Stimulated activated CD8-positive, alpha-beta memory T cell treated with anti-CD3 and anti-CD28 coated beads, Interleukin-7, amount 100 ng/mL, for 24 hours (primary cell): Measurements from ENCODE around the gene TOMT.
A peak's percentile ranks its signal among the peaks of the same experiment; 100 is the strongest.

ENCODE experiments used
- DNase-seq: peaks from one replicate; pipeline ENCODE4 v3.0.0-alpha.2; 2020; ENCODE audit warnings: low read depth

TOMT gene, protein sequence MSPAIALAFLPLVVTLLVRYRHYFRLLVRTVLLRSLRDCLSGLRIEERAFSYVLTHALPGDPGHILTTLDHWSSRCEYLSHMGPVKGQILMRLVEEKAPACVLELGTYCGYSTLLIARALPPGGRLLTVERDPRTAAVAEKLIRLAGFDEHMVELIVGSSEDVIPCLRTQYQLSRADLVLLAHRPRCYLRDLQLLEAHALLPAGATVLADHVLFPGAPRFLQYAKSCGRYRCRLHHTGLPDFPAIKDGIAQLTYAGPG

DNA sequence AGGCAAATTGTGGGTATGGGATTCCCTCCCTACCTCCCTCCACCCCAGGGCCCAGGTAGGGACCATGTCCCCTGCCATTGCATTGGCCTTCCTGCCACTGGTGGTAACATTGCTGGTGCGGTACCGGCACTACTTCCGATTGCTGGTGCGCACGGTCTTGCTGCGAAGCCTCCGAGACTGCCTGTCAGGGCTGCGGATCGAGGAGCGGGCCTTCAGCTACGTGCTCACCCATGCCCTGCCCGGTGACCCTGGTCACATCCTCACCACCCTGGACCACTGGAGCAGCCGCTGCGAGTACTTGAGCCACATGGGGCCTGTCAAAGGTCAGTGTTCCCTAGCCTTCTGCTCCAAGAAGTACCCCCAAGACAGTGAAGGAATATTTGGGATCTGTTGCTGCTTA, at the start of gene TOMT:
Gene TOMT (plus strand): TSS at position 37 of the 400 bp plus-strand sequence. CDS start 28 bp downstream, at position 65.
- DNase-seq, result no peak

DNA sequence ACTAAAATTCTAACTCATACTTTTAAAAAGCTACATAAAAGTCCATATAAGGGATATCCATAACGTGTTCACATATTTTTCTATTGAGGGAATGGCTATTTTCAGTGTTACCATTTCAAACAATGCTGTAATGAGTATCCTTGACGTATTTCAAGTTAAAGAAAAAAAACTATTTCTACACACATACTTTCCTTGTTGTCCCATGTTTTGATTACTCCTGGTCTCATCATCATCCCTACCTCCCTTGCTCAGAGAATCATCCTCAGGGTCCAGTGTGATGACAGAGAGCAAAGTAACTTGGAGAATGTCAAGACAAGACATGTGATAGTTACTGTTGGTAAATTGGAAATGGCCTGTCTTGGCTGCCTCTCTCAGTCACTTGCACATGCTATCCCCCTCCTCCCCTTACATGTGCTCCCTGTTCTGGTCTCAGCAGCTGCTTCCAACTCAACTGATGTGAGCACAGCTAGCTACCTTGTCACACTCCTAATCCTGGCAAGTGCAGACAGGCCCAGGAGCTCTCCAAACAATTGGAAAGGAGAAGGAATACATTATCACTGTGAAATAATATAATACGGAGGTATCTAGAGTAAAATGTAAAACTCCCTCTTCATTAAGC, 47.2 kb upstream of the TOMT start:
- DNase-seq, result no peak

DNA sequence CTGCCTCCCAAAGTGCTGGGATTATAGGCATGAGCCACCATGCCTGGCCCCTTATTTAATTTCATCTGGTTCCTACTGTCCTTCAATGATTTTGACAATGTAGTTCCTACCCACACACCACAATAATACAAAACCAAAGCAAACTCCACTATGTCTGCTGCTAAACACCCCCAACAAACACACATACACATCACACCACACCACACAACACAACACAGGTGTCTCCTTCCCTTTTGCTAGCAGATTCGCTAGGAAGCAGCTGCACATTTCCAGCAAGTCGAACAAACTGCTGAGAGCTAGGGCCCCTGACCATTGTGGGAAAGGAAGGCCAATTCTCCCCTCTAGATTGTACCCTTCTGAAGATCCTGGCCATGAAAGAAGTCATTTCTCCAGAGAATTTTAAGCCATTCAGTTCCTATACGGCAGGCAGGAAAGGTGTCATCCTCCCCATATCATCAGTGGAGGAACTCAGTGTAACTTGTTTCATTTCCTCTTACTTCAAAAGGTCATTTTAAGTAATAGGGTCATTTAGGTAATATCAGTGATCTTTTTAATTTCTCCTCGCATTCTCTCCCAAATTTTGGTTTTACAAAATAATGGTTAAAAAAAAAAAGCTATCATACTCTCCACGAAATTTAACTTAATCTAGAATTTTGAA, 43.9 kb upstream of the TOMT start:
- DNase-seq, result no peak

DNA sequence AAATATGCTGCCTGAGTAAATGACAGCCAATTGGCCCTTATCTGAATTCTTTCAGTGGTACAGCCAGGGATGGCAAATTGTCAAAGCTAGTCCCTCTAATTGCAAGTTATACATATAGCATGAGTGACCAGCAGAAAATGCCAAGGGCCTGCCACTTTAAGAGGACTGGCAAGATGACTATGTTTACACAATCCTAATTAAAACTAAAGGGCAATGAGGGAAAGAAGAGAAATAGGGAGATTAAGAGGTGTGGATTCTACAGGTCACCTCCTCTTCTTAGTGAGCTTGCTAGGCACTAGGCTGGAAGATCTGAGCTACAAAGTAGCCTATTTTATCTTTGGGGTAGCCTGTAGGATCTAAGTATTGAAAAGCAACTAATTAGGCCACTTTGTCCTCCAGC, 38.9 kb upstream of the TOMT start:
- DNase-seq, result no peak

DNA sequence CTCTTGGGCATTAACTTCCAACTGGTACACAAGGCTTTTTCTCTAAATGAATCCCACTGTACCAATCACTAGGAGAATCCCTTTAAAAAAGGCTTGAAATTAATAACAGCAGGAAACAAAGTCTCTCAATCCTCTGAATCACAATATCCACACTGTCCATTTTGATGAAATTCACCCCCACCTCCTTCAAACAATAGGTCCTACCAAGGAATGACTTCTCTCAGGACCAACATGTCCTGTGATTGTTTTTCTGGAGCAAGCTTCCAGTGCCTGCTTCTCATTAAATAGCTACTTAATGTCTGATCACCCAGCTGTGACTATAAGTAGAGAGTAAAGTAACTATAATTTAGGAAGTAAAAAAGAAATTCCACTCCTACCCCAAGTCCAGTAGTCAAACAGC, 38.5 kb upstream of the TOMT start:
- DNase-seq, result no peak

DNA sequence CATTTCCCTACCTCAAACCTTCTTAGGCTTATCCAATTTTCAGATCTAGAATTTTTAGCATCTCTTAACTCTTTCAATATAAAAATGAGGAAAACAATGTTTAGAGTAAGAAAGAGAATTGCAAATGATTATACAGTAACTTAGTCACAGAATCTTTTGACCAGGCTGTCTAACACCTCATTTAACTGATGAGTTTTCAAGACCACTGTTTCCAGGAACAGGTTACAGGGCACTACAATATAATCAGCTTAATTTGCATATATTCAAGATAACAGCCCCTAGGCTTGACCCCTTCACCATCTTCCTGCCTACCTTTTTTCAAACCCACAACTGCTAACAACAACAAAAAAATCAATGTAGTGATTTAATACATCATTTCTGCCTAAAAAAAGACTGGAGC, 38.0 kb upstream of the TOMT start:
- no peak for DNase-seq

DNA sequence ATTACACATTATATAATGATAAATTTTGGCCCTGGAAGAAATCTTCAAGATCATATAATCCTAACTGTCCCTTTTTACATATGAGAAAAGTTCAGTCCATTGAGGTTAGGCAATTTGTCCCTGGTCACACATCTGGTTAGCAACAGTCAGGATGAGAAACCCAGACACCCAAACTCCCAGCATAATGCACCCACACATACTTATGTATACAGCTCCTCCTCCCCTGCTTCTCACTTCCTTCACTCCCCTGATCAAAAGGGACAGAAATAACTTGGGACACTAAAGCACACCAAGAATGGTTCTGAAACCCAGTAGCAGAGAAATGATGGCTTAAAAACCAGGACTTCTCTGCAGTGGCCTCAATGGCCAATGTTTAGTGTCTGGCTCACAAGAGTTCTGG, 36.5 kb upstream of the TOMT start:
- no peak for DNase-seq

DNA sequence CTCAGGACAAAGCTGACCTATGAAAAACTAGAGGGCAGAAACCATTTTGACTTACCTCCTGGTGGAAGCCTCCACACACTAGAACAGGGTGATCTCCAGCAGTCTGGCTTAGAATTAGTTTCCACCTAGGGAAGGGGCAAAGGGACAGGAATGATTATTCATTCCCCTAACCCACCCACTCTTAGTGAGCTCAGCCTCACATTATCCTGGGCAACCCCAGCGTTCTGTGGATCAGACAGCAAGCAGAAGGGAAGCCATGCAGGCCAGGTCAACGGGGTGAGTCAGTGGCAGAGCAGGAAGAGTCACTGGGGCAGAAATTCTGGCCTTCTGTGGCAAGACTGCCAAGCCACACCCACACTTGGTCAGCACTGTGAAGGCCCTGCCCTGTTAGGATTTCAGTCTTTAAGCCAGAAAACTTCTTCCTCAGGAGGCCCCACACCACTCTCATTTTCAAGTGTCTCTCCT, 35.9 kb upstream of the TOMT start:
- DNase-seq, result no peak

DNA sequence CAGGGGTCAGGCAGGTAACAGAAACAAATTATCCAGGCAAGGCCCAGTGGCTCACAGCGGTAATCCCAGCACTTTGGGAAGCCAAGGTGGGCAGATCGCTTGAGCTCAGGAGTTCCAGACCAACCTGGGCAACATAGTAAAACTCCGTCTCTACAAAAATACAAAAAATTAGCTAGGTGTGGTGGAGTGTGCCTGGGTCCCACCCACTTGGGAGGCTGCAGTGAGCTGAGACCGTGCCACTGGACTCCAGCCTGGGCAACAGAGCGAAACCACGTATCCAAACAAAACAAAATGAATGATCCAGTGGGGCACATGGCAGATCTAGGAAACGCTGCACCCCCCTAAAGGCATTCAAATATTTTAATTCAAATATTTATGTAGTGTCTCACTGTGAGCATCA, 35.2 kb upstream of the TOMT start:
- DNase-seq, result no peak

DNA sequence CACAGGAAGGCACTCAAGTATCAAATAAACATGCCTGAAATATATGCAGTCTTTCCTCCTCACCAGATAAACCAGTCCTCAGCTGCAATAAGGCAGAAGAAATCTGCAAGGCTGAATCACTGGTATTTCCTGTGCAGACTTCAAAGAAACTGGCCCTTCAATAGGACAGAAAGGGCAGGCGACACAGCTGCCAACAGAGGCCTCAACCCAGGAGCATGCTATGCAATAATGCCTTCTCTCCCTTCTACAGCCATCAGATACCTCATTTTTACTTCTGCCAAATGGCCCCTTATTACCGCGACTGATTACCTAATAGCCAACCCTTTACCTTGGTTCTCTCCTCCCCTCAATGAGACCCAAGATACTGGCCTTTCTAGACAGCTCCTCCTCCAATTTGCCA, 33.4 kb upstream of the TOMT start:
- DNase-seq, result no peak

DNA sequence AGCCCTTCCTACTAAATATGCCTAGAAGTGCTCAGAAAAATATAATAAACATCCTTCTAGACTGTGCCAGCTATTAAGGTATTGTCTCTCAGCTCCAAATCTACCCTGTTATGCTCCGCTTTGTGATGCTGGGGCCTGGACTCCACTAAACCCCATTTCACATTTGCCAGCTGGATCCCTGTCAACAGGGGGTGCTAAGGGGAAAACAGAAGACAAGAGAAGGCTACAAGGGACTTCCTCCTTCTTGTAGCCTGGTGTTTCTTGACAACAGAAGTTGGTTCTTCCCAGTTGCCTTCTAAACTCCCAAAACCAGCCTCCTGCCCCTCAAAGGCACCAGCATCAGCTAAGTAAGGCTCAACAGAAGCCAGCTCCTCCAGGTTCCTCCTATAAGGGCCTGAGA, 30.6 kb upstream of the TOMT start:
- DNase-seq, result no peak

DNA sequence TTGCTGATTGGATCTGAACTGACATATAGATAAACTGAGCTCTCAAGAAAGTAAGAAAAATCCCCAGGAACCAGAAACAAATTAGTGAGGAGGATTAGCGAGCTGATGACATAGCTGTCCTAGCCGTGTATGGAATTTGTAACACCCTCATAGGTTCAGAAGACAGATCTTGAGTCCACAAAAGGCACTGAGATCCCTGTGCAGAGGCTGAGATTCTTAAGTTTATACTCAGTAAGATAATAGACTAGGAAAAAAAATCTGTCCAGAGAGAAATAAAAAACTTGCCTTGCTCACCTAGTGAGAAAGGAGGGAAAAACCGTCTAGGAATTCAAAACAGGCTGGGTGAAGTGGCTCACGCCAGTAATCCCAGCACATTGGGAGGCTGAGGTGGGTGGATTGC, 30.0 kb upstream of the TOMT start:
- DNase-seq, result no peak

DNA sequence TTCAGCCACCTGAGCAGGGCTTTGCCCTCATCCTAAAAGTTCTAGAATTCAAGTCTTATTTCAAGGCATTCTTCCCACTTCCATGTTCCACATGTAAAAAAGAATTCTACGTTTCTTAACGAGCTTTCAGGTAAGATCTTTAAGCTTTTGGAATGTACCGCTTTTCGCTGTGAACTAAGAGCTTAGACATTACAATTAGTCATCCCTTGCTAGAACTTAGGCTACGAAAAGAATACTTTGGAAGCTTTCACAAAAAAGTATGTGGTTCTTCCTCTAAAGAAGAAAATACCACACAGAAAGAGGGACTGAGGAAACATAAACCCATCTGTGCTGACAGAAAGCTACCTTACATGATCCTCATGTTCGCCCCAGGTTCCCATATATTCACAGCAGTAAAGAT, 27.2 kb upstream of the TOMT start:
- DNase-seq, result no peak

DNA sequence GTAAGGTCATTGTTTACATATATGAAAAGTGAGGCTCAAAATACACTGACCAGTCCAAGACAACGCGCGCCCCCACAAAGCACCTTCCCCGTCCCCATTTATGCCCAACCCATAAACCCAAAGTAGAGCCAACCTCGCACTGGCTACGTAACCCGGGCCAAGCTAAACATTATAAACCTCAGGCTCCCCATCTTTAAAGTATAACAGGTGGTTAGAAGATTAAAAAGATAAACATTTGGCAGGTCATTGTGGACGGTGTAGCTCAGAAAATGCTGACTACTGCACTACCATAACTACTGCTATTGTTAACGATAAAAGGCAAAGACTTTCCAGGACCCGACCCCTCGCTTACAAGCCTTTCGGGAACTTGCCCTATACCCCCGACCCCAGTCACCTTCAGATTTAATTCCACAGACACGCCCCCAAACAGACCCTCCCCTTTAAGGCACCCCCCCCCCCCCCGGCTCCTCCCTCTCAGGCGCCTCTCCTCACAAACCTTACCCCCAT, 25.9 kb upstream of the TOMT start:
- no peak for DNase-seq

DNA sequence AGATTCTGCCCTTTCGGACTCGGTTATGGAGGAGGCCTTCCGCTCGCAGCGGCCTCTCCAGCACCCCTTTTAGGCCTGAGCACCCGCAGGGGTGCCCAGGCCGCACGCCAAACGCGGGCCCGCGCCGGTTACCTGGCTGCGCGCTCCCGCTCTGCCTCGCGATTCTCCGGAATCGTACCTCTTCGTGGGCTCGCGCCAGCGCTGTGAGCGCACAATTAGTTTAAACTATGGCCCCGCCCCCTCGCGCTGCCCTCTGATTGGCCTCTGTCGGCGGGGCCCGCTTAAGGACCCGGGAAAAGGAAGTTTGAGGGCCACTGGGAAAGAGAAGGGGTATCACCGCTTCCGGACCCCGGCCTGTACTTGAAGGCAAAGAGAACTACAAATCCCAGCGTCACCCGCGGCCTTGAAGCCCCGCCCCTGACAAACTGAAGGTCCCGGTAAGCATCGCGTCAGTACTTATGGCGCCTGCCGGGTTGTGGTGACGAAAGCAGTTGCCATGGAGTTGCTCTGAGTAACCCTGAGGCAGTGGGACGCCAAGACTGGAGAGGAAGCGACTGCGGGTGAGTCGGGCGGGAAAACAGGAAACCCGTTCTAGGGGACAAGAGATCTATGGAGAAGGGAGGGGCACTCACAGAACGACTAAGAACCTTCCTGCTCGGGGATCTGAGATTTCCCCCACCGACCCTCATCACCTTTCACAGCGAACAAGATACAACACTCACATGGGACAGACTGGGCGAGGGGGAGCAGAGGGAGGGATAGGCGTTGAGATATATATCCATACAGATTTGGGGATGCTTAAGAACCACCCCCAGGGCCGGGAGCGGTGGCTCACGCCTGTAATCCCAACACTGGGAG, 25.2 kb upstream of the TOMT start, which contains the start of the genes LRRC51 and NUMA1:
Gene LRRC51 (plus strand): TSS at position 525 of the 858 bp plus-strand sequence. CDS start 8,234 bp downstream, outside the sequence.
Gene NUMA1 (minus strand): TSS at position 217 of the 858 bp plus-strand sequence. CDS start 44,599 bp downstream, outside the sequence.
- DNase-seq, result peak; percentile 96

DNA sequence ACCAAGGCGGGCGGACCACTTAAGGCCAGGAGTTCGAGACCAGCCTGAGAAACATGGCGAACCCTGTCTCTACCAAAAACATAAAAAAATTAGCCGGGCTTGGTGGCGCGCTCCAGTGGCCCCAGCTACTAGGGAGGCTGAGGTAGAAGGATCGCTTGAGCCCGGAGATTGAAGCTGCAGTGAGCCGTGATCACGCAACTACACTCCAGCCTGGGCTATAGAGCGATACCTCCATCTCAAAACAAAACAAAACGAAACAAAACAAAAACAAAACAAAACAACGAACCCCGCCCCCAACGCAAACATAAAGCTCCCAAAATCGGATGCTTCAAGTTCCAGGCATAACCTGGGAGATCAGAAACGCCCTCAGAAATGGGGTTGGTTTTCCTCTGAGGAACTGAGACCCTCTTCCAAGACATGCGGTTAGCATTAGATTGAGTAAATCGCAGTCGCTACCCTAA, 24.5 kb upstream of the TOMT start:
- DNase-seq, result no peak

DNA sequence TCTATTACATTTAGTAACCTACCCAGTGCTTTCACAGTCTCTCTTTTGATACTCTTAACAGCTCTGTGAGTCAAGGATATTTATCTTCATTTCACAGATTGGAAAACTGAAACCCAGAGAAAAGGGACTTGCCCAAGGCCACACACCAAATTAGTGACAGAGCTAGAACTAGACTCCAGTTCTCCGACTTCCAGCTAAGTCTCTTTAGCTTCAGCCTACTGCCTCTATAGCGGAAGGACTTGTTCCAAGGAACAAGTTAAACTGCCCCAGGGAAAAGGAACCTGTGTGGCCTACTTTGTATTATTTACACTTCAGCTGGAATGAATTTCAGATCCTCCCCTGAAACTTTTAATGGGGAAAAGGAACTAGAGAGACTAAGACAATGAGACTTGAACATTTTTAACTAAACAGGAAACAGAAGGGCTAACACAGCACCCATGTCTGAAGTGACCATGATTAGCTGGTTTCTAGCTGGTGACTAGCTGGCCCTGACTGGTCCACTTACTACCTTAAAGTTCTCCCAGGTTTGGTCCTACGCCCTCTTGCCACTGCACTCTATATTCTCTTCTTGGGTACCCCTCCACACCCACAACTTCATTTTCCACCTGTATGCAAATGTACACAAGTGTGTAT, 23.8 kb upstream of the TOMT start:
- no peak for DNase-seq

DNA sequence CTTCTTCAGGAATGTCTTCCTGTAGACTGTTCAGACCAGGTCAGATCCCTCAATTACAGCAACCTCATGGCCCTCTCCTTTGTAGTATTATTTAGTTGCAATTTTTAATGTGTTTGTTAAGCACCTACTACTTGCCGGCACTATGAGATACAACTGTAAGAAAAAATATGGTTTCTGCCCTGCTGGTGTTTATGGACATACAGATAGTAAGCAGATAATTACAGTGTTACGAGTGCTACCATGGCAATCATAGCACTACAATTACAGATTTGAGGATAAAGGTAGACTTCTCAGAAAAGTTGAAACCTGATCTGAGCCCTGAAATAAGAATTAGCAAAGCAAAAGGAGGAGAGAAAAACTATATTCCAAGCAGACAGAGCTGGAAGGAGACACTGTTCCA, 22.3 kb upstream of the TOMT start:
- no peak for DNase-seq

DNA sequence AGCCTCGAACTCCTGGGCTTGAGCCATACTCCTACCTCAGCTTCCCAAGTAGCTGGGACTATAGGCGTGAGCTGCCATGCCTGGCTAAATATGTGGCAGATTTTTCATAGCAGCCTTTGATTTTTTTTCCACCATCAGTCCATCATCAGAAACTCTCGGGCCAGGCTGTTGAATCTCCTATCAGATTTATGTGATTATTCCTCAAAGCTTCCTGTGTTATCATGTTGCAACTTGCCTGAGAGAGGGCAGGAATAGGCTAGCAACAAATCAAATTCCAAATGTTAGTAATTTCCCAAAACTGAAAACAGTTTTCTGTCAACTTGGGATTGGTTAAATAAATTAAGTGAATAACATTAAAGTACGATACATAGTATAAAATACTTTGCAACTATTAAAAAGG, 21.6 kb upstream of the TOMT start:
- DNase-seq, result no peak

DNA sequence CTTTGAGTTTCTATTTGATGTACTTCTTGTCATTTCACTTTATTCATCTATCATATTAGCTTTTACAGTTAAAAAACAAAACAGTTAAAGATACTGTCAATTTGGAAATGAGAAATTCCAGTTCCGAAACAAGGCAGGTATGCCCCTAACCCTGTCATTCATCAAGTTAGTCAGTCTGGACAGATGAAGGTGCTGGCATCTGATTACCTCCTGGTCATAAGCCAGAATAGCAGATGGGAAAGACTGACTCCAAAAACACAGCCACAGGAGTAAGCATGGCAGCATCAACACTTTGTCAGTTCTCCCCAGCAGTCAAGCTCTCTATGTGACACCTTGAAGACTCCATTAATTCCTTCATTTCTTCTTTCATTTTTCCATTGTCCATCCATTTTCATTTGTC, 20.8 kb upstream of the TOMT start:
- DNase-seq, result no peak

DNA sequence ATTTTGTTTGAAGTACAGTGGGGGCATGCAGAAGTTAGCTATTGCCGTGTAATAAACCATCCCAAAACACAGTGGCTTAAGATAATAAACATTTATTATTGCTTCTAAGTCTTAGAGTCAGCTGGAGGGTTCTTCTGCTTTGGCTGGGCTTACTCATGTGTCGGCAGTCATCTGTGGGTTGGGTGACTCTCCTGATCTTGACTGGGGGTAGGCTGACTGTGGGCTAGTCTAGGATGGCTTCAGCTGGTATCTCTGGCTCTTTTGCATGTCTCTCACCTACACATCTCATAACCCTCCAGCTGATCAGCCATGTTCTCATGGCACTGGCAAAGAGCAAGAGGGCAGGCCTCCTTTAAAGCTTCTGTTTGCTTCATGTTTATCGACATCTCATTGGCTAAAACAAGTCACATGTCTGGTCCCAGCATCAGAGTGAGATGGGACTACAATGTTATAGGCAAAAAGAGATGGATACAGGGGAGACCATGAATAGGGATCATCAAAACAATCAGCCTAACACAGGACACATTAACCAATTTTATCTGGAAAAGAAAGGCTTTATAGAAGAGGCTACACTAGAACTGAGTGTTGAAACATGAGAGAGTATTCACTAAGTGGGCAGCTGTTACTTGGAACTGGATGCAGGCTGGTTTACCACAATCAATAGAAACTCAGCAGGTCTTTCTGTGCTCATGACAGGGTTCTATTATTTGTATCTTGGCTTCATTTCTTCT, 19.9 kb upstream of the TOMT start:
- no peak for DNase-seq
